ENCODE measurements around the gene CAMK2D.

DNA sequence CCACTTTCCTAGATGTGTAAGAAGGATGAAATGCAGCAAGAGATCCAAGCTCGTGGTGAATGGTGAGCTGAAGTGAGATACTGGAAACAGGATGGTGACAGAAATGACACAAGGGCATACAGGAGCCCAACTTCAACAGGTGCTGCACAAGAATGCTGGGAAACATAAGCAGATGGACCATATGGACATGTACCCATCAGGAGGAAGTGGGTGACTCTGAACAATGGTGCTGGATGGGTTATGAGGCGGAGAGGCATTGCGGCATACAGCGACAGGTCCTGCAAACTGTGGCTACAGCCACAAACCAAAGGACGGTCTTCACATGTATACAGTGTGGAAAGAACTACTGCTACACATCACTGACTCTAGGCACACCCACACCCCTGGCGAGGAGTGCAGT, 265.7 kb downstream of the CAMK2D start:
- TF ChIP-seq, protein P1, sequence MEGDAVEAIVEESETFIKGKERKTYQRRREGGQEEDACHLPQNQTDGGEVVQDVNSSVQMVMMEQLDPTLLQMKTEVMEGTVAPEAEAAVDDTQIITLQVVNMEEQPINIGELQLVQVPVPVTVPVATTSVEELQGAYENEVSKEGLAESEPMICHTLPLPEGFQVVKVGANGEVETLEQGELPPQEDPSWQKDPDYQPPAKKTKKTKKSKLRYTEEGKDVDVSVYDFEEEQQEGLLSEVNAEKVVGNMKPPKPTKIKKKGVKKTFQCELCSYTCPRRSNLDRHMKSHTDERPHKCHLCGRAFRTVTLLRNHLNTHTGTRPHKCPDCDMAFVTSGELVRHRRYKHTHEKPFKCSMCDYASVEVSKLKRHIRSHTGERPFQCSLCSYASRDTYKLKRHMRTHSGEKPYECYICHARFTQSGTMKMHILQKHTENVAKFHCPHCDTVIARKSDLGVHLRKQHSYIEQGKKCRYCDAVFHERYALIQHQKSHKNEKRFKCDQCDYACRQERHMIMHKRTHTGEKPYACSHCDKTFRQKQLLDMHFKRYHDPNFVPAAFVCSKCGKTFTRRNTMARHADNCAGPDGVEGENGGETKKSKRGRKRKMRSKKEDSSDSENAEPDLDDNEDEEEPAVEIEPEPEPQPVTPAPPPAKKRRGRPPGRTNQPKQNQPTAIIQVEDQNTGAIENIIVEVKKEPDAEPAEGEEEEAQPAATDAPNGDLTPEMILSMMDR (conservative IDR thresholded peaks at IDR 0.05; ENCODE audit: low read depth in 2 of 2) = no peak
- TF ChIP-seq EZH2phosphoT487 (IDR thresholded peaks at IDR 0.05; ENCODE audit: unreplicated experiment) (no peak), EZH2 (IDR thresholded peaks at IDR 0.05; ENCODE audit: low read depth, unreplicated experiment) (no peak), CREB1 (CRISPR knock-in tag; IDR thresholded peaks at IDR 0.05; ENCODE audit: low read depth) (no peak), POLR2AphosphoS5 (IDR thresholded peaks at IDR 0.05; ENCODE audit: low read depth) (no peak), JUNB (IDR thresholded peaks at IDR 0.05; ENCODE audit: unreplicated experiment) (no peak)
- TF ChIP-seq, protein P2, sequence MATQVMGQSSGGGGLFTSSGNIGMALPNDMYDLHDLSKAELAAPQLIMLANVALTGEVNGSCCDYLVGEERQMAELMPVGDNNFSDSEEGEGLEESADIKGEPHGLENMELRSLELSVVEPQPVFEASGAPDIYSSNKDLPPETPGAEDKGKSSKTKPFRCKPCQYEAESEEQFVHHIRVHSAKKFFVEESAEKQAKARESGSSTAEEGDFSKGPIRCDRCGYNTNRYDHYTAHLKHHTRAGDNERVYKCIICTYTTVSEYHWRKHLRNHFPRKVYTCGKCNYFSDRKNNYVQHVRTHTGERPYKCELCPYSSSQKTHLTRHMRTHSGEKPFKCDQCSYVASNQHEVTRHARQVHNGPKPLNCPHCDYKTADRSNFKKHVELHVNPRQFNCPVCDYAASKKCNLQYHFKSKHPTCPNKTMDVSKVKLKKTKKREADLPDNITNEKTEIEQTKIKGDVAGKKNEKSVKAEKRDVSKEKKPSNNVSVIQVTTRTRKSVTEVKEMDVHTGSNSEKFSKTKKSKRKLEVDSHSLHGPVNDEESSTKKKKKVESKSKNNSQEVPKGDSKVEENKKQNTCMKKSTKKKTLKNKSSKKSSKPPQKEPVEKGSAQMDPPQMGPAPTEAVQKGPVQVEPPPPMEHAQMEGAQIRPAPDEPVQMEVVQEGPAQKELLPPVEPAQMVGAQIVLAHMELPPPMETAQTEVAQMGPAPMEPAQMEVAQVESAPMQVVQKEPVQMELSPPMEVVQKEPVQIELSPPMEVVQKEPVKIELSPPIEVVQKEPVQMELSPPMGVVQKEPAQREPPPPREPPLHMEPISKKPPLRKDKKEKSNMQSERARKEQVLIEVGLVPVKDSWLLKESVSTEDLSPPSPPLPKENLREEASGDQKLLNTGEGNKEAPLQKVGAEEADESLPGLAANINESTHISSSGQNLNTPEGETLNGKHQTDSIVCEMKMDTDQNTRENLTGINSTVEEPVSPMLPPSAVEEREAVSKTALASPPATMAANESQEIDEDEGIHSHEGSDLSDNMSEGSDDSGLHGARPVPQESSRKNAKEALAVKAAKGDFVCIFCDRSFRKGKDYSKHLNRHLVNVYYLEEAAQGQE (IDR thresholded peaks at IDR 0.05; ENCODE audit: unreplicated experiment) = no peak
